Thymus (tissue), 11 donors: ENCODE data around the gene PGBD5. TPM values are rescaled to one million over a fixed set of nuclear protein-coding genes. Genes with fewer than 3 reads are reported as not detected.

Experiments used
- DNase-seq, 9 donors: peaks; one replicate each; pipeline ENCODE4 v3.0.0-alpha.2; 2013; ENCODE audit warnings: low spot score in 9 of 9, low read depth in 6 of 9, missing footprints in 1 of 9
- H3K27ac ChIP-seq, 2 donors: one replicate each; pipeline ENCODE4 v1.5.1; 2013; ENCODE audit warnings: control low read depth in 1 of 2, low read depth in 1 of 2, low read length in 1 of 2, mild to moderate bottlenecking in 1 of 2, moderate library complexity in 1 of 2
- H3K27me3 ChIP-seq, 2 donors: one replicate each; pipeline ENCODE4 v1.5.1; 2013; ENCODE audit warnings: low read length in 1 of 2; ENCODE audit not compliant: control insufficient read depth in 2 of 2, insufficient read depth in 1 of 2
- H3K36me3 ChIP-seq, 2 donors: one replicate each; pipeline ENCODE4 v1.5.1; 2013; ENCODE audit warnings: low read length in 1 of 2, mild to moderate bottlenecking in 1 of 2, moderate library complexity in 1 of 2; ENCODE audit not compliant: control insufficient read depth in 2 of 2, insufficient read depth in 2 of 2
- H3K4me1 ChIP-seq, 2 donors: one replicate each; pipeline ENCODE4 v1.5.1; 2013; ENCODE audit warnings: low read length in 2 of 2; ENCODE audit not compliant: control insufficient read depth in 2 of 2, insufficient read depth in 2 of 2
- H3K4me3 ChIP-seq, 2 donors: one replicate each; pipeline ENCODE4 v1.5.1; 2013; ENCODE audit warnings: low read length in 2 of 2, control low read depth in 1 of 2, mild to moderate bottlenecking in 1 of 2
- H3K9me3 ChIP-seq, 2 donors: one replicate each; pipeline ENCODE4 v1.5.1; 2013; ENCODE audit warnings: low read length in 1 of 2, mild to moderate bottlenecking in 1 of 2; ENCODE audit not compliant: control insufficient read depth in 2 of 2, insufficient read depth in 1 of 2
- WGBS: extraction: QIAGEN DNeasy Blood & Tissue Kit; methylation state at CpG from one replicate; pipeline ENCODE4 v1.1.7; 2013; 5-methylcytosine and 5-hydroxymethylcytosine counted together
- polyA plus RNA-seq: library from polyadenylated mRNA; stranded (reverse); fragments of 200-250 nt; gene quantifications from one replicate; pipeline ENCODE4 v1.2.3, GENCODE V29; 2013
- total RNA-seq: library from RNA; stranded (reverse); fragments of 120-200 nt; gene quantifications from one replicate; pipeline ENCODE4 v1.2.4, GENCODE V29; 2013
- donor health status: healthy.

PGBD5 gene
- total and polyA plus RNA-seq, 2 donors: 2.1 to 4.4 TPM

DNA sequence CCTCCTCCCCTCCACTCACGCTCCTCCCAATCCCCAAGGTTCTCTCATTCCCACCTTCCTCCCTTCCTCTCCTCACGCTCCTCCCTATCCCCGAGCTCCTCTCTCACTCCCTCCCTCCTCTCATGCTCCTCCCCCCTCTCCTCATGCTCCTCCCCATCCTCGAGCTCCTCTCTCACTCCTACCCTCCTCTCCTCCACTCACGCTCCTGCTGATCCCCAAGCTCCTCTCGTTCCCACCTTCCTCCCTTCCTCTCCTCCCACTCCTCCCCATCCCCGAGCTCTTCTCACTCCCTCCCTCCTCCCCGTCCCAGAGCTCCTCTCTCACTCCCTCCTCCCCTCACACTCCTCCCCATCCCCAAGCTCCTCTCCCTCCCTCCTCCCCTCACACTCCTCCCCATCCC is 31.4 kb downstream of the PGBD5 start:
- Histone ChIP-seq H3K4me1 (no peaks in the 10 kb centered on the region), H3K27me3 (peaks cover 0 to 19% of the 10 kb centered on the region in 2 donors), H3K9me3 (peaks cover 0 to 3% of the 10 kb centered on the region in 2 donors), H3K36me3 (no peaks in the 10 kb centered on the region), H3K4me3 (no peak overlapping the region), H3K27ac (no peak overlapping the region)
- DNase-seq: no peak
- WGBS: 94% methylated on average over 8 of the region's 8 CpGs

DNA sequence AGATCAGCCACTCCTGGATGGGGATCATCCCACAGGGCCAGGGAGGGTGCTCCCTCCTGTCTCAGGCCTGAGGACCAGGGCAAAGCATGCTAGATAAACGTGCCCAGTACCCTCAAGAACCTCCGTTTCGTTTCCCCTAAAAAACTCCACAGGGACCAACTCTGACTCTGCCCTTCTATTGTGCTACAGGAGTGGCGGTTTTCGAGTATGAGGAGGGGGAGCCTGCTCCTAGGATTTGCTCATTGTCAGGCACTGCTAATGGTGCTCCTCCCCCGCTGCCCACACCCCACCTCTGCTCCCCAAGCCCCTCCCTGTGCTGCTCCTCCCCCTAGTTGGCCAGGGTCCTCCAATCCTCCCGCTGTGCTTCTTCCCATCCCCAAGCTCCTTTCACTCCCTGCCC is 32.0 kb downstream of the PGBD5 start:
- Histone ChIP-seq H3K4me1 (no peaks in the 10 kb centered on the region), H3K27ac (no peak overlapping the region), H3K4me3 (no peak overlapping the region), H3K9me3 (peaks cover 0 to 3% of the 10 kb centered on the region in 2 donors), H3K27me3 (peaks cover 0 to 17% of the 10 kb centered on the region in 2 donors), H3K36me3 (no peaks in the 10 kb centered on the region)
- 85% methylated on average over 7 of the region's 7 CpGs for WGBS
- no peak for DNase-seq

DNA sequence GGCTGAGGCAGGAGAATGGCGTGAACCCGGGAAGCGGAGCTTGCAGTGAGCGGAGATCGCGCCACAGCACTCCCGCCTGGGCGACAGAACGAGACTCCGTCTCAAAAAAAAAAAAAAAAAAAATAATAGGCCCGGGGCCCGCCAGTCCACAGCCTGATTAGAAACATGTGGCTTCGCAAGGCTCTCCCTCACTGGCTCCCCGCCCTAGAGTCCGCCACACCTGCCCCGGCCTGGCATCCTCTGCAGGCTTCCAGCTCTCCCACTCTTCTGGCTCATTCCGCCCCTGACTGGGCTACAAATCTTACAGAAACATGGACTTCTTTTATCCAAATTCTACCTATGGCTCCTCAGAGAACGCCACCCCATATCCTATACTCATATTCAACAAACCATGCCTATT is 32.4 kb downstream of the PGBD5 start:
- 98% methylated on average over 18 of the region's 18 CpGs for WGBS
- Histone ChIP-seq H3K4me1 (no peaks in the 10 kb centered on the region), H3K9me3 (peaks cover 0 to 3% of the 10 kb centered on the region in 2 donors), H3K36me3 (no peaks in the 10 kb centered on the region), H3K27ac (no peak overlapping the region), H3K27me3 (peaks cover 0 to 17% of the 10 kb centered on the region in 2 donors), H3K4me3 (no peak overlapping the region)
- no peak for DNase-seq

DNA sequence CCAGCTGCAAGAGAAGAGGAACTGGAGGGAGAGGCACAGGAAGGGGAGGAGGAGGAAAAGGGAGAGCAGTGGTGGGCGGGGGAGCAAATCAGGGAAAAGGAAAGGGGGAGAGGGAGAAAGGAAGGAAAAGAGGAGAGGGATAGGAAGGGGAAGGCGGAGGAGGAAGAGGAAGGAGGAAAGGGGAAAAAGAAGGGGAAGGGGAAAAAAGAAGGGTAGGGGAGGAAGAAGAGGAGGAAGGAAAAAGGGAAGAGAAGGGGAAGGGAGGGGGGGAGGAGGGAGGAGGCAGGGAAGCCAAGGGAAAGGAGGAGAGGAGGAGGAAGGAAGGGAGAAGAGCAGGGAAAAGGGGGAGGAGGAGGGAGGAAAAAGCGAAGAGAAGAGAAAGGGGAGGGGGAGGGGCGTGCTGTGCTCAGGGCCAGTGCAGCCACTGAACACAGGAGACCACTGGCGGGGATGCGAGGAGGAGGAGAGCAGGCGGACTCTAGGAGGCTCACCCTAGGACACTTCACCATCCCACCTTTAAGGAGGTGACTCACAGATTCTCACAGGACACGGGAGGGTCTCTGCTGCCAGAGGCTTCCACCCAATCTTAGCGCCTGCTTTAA is 33.1 kb downstream of the PGBD5 start:
- peaks cover 0 to 17% of the 10 kb centered on the region in 2 donors for H3K27me3 ChIP-seq
- H3K27ac ChIP-seq: no peak overlapping the region
- DNase-seq: no peak

DNA sequence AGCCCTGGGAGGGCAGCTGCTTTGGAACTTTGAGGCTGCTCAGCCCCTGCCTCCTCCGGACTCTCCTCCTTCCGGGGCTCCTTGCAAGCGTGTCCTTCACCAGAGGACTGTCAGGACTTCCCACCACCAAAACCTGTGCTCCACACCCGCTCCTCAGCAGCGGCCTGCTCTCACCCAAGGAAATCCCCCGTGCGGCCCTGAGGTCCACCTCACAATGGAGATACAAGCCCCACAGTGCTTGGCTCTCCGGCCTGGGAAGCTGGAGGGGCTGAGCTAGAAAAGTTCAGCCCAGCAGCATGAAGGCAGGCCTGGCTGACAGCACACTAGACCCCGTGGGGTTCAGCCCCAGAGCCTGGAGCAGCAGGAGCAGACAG is 33.6 kb downstream of the PGBD5 start:
- Histone ChIP-seq H3K4me1 (no peaks in the 10 kb centered on the region), H3K4me3 (no peak overlapping the region), H3K27ac (no peak overlapping the region), H3K27me3 (peaks cover 0 to 17% of the 10 kb centered on the region in 2 donors), H3K36me3 (no peaks in the 10 kb centered on the region), H3K9me3 (peaks cover 0 to 3% of the 10 kb centered on the region in 2 donors)
- WGBS: 59% methylated on average over 9 of the region's 9 CpGs
- DNase-seq: no peak

More for the DNA sequence above, 33.1 kb downstream of the PGBD5 start:
- WGBS: 81% methylated on average over 9 of the region's 9 CpGs
- H3K4me1 ChIP-seq: no peaks in the 10 kb centered on the region
- H3K4me3 ChIP-seq: no peak overlapping the region
- peaks cover 0 to 3% of the 10 kb centered on the region in 2 donors for H3K9me3 ChIP-seq
- no peaks in the 10 kb centered on the region for H3K36me3 ChIP-seq

DNA sequence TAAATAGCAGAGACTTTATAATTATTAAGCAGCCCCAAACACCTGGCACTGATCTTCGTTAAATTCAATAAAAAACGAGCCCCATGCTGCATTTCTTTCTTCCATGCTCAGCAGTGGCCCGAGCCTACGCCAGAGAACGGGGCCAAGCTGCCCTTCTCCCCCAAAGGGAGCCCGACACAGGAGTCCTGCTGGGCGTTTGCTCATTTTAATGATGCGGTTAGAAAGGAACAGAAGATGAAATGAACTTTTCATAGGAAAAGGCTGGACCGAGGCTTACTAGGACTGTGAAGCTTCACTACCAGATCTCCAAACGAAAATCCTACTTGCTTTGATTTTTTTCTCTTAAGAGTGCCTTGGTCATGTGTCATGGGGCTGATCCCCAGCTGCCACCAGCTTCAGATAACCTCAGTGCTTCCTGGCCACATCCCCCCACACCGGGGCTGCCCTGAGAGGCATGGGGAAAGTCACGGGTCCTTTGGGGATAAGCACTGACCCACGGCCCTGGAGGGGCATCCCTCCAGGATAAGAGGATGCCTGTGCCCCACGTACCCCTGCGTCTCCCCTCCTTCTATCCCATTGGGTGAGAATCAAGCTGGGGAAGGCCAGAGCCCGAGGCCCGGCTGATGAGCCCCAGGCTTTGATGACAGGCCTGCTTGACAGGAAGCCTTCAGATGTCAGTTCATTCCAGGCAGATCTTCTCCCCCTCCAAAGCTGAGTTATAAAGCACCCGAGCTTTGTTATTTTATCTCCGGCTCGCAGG is 34.2 kb downstream of the PGBD5 start:
- Histone ChIP-seq H3K4me3 (no peak overlapping the region), H3K27me3 (peaks cover 0 to 17% of the 10 kb centered on the region in 2 donors), H3K4me1 (no peaks in the 10 kb centered on the region), H3K36me3 (no peaks in the 10 kb centered on the region), H3K27ac (no peak overlapping the region), H3K9me3 (peaks cover 0 to 3% of the 10 kb centered on the region in 2 donors)
- DNase-seq: no peak
- 64% methylated on average over 20 of the region's 20 CpGs for WGBS

DNA sequence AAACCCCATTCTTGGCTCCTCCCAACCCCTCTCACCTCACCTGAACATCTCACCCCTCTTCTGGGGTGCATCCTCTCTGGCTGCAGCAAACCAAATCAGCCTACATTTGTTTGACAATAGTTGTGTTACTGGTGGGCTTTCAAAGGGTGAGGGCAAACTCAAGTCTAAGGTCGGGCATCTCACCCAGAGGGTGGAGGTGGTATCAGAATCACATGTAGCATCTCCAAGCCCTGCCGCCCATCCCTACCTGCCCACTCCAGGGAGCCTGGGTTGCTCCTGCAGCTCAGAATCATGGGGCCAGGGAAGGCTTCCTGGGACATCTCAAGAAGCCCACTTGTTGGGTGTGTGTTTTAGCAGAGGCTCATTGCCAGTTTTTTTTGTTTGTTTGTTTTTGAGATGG is 35.8 kb downstream of the PGBD5 start:
- 91% methylated on average over 2 of the region's 2 CpGs for WGBS
- H3K36me3 ChIP-seq: no peaks in the 10 kb centered on the region
- H3K4me1 ChIP-seq: no peaks in the 10 kb centered on the region
- H3K27me3 ChIP-seq: peaks cover 0 to 17% of the 10 kb centered on the region in 2 donors
- no peak overlapping the region for H3K27ac ChIP-seq
- peaks cover 0 to 3% of the 10 kb centered on the region in 2 donors for H3K9me3 ChIP-seq
- H3K4me3 ChIP-seq: no peak overlapping the region
- DNase-seq: no peak

DNA sequence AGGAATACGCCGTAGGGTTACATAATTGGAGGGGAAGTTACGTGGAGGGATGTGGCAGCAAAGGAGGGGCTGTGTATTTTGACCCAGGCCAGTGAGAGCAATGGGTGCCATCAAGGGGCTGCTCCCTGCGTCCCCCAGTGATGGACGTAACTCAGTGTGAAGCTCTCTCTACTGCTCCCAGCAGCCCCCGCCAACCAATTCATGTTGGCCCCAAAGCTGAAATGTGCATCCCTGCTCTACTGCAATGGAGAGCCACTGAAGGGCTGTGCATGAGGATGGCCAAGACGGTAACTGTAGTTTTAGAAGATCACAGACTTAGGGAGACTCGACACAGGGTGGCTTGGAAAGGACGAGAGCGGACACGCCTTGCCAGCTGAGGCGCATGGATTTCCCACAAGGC is 38.3 kb downstream of the PGBD5 start:
- Histone ChIP-seq H3K27me3 (peaks cover 0 to 17% of the 10 kb centered on the region in 2 donors), H3K27ac (no peak overlapping the region), H3K36me3 (no peaks in the 10 kb centered on the region), H3K9me3 (no peaks in the 10 kb centered on the region), H3K4me3 (no peak overlapping the region), H3K4me1 (no peaks in the 10 kb centered on the region)
- no peak for DNase-seq
- WGBS: 98% methylated on average over 12 of the region's 12 CpGs

DNA sequence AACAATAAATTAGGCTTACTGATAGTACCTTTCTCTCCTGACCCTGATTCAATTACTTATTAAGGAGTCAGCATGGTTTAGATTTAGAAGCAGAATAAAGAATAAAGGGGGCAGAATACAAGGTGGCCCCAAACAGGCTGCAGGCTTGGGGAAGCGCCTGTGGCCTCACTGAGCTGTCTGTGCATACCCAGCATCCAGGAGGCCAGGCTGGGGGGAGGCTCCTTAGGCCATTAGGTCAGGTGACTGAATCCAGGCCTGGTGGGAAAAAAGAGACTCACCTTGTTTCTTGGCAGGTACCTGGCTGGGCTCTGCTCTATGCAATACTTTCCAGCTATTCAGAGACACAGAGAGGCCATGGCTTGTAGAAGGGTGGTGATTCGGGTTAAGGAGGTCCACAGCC is 38.8 kb downstream of the PGBD5 start:
- WGBS: 92% methylated on average over 2 of the region's 2 CpGs
- Histone ChIP-seq H3K36me3 (no peaks in the 10 kb centered on the region), H3K27me3 (peaks cover 0 to 12% of the 10 kb centered on the region in 2 donors), H3K27ac (no peak overlapping the region), H3K4me1 (no peaks in the 10 kb centered on the region), H3K4me3 (no peak overlapping the region), H3K9me3 (no peaks in the 10 kb centered on the region)
- DNase-seq: no peak
